Left hindlimb (tissue), 1 donor: ENCODE measurements around the gene CRYZ.
"Not testable (repeated sequence)": the region's sequence is repeated elsewhere in the genome, so short reads cannot be mapped to it uniquely, and the experiment has no call there.

ENCODE experiments used
- DNase-seq: peaks from one replicate; pipeline ENCODE4 v3.0.0-alpha.2; 2018

CRYZ gene

GRCh38 chr1:74732960-74733603 is at the start of gene CRYZ, which contains the start of gene TYW3:
Gene CRYZ (minus strand): TSS chr1:74733050. CDS start chr1:74724821, 8,229 bp downstream.
Gene TYW3 (plus strand): TSS chr1:74733152. CDS start chr1:74733245, 93 bp downstream.
- peak; percentile 95 for DNase-seq

- no peak for DNase-seq
Observed at GRCh38 chr1:74780594-74780993, 47.7 kb upstream of the CRYZ start.

- DNase-seq, result no peak
Observed at GRCh38 chr1:74779750-74780149, 46.9 kb upstream of the CRYZ start.

DNA sequence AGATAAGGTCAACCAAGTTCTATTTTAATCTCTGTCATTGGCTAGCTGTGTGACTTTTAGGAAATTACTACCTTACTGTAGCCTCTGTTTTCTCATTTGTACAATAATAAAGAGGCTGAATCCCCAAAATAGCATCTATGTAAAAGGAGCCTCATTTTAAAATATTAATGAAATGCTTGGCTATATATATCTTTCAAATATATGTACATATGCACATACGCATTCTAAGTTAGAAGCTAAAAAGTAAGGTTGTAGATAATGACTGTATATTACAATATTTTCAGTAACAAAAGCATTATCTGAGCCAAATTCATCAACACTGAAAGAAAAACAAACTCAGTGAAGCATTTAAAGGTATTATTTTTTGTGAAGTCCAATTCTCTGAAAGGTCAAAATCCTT is 44.7 kb upstream of the CRYZ start:
- no peak for DNase-seq

- no peak for DNase-seq
Observed at GRCh38 chr1:74775735-74776134, 42.9 kb upstream of the CRYZ start.

DNA sequence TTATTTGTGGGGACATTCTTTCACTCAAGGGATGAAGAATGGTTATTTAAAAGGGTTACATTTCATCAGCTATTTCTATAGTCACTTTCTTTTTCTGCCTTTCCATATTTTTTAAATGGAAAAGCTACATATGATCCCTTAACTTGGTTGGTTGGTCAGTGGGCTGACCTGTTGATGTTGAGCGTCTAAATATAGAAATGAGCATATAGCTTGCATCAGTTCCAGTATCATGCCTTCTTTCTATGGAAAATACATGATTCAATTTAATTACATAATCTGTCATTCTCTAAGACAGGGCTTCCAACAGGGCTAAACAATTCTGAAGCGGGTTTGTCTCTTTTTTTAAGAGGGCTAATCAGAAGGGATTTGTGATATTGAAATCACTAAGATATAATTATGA is 40.7 kb upstream of the CRYZ start:
- no peak for DNase-seq

DNA sequence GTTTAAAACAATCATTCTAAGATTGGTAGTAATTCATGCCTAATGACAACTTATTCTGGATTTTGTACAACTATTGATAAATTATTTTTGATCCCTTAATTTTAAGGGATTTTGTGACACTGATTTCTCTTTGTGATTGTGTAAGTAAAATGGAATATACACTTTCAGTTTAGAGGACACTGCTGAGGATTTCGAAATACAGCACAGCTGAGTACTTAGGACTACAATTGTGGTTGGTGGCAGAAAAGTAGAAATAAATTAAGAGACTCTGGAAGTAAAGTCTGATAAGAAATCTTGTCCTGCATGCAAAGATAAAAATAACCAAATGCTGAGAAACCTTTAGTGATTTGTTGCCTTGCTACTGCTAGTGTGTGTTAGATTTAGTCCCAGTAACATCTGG is 40.1 kb upstream of the CRYZ start:
- no peak for DNase-seq

DNA sequence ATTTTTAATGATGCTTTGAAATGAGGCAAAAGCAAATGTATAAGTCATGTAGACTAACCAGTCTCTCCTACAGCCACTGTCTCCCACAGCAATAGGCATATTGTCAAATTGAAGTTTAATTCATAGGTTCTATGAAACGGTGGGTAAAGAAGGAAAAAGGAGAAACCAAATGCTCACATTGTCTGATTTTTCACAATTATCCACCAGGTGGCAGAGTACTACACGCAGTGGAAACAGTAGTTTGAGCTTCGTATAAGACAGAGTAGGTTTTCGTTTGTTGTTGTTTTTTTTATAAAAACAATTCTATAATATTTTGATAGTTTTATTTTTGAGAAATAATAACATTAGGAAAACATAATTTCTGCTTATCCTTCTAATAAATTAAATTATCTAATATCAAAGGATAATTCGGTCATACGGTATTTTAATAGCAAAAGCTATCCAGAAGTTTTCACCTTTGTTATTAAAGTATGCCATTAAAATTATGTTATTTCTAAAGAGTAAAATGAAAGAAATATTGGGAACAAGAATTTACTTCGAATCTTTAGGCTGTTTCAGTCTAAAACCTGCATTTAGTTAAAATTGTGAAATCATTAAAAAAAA is 39.2 kb upstream of the CRYZ start:
- no peak for DNase-seq

GRCh38 chr1:74767490-74767889 is 34.6 kb upstream of the CRYZ start:
- DNase-seq, result no peak

DNA sequence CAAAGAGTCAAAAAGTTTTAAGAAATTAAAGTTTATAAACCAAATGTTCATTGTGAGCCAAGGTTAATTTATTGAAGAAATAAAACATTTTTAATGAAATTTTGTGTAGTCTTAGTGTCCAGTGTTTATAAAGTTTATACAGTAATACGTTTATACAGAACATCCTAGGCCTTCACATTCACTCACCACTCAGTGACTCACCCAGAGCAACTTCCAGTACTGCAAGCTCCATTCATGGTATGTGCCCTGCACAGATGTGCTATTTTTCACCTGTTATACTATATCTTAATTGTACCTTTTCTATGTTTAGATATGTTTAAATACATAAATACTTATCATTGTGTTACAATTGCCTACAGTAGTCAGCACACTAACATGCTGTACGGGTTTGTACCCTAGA is 33.7 kb upstream of the CRYZ start:
- no peak for DNase-seq

- DNase-seq, result no peak
Observed at GRCh38 chr1:74763807-74764206, 31.0 kb upstream of the CRYZ start.

GRCh38 chr1:74756650-74757049 is 23.8 kb upstream of the CRYZ start:
- not testable (repeated sequence) for DNase-seq

DNA sequence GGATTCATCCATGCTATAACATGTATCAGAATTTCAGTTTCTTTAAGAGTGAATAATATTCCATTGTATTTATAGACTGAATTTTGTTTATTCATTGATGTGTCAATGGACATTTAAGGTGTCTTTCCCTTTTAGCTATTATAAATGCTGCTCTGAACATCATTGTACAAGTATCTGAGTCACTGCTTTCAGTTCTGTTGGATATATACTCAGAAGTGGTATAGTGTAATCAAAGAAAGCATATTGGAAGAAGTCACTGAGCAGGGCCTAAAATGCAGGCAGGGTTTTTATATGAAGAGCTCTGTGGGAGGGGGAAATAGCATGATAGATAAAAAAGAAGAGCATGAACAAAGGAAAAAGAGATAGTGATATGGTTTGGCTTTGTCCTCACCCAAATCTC is 22.6 kb upstream of the CRYZ start:
- no peak for DNase-seq

DNA sequence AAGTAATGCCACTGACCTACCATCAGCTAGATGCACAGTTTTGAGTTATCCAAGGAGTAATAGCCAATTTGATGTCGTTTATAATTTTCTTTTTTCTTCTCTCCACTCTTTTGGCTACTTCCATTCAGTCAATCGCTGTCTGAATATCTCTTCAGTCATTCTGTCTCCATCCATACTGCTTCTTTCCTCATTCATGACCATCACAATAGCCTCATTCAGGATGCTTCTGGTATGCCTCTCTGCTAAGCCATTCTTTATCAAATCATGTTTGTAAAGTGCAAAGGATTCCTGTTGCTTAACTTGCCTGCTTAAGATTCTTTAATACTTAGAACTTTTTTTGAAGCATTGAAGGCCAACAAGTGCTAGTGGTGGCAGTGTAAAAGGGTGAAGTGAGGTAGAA is 20.3 kb upstream of the CRYZ start:
- no peak for DNase-seq

DNA sequence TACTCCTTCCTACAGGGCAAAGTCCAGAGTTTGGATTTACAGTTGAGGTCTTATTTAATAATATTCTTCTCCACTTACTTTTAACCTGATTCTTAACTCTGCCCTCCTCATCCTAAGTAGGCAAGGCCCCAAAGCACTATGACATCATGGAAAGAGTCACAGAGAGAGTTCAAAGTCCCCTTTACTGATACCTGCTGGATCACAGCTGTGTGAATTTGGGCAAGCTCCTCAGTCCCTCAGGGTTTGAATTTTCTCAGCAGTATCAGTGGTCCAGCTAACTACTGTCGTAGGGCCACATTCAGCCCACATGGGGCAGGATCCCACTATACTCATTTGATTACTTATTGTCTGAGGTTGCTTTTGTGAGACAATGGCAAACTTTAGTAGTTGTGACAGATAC is 16.1 kb upstream of the CRYZ start:
- no peak for DNase-seq

DNA sequence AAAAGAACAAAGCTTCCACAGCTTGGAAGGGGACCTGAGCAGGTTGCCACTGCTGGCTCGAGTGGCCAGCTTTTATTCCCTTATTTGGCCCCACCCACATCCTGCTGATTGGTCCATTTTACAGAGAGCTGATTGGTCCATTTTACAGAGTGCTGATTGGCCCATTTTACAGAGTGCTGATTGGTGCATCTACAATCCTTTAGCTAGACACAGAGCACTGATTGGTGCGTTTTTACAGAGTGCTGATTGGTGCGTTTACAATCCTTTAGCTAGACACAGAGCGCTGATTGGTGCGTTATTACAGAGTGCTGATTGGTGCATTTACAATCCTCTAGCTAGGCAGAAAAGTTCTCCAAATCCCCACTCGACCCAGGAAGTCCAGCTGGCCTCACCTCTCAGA is 12.4 kb upstream of the CRYZ start:
- DNase-seq, result not testable (repeated sequence)

DNA sequence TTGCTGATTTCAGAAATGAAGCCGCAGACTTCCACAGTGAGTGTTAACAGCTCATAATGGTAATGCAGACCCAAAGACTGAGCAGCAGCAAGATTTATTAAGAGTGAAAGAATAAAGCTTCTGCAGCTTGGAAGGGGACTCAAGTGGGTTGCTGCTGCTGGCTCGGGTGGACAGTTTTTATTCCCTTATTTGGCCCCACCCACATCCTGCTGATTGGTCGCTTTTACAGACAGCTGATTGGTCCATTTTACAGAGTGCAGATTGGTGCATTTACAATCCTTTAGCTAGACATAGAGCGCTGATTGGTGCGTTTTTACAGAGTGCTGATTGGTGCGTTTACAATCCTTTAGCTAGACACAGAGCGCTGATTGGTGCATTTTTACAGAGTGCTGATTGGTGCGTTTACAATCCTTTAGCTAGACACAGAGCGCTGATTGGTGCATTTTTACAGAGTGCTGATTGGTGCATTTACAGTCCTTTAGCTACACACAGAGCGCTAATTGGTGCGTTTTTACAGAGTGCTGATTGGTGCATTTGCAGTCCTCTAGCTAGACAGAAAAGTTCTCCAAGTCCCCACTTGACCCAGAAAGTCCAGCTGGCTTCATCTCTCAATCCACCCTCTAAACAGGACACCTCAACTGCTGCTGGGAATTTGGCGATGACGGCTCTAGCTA is 7.6 kb upstream of the CRYZ start:
- DNase-seq, result not testable (repeated sequence)

- DNase-seq, result no peak
Observed at GRCh38 chr1:74737333-74737732, 4.5 kb upstream of the CRYZ start.

DNA sequence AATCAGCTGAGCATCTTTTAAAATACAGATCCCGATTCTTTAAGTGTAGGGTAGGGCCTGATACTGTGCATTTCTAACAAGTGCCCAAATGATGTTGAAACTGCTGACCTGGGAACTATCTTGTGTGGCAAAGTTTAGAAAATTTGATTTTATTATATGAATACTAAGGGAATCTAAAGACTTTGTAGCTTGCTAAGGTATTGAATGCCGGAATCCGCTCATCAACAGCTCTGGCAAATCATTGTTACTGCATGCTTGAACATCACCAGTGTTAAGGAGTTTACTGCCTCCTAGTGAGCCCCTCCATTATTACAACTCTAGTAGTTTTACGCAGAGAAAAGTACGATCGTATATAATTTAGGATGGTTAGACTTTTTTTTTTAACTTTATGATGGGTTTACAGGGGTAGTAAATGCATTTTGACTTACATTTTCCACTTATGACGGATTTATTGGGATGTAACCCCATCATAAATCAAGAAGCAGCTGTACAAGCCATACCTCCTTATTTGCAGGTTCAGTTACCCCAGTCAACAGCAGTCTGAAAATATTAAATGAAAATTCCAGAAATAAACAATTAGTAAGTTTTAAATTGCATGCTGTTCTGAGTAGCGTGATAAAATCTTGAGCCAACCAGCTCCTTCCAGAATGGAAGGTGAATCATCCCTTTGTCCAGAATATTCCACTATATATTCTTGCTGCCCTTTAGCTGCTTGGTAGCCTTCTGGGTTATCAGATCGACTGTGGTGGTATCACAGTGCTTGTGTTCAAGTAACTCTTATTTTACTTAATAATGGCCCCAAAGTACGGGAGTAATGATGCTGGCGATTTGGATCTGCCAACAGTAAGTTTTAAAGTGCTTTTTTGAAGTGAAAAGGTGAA is 994 bp upstream of the CRYZ start:
- DNase-seq, result no peak

GRCh38 chr1:74732071-74732946 is 541 bp downstream of the CRYZ start:
- DNase-seq, result not testable (repeated sequence)

DNA sequence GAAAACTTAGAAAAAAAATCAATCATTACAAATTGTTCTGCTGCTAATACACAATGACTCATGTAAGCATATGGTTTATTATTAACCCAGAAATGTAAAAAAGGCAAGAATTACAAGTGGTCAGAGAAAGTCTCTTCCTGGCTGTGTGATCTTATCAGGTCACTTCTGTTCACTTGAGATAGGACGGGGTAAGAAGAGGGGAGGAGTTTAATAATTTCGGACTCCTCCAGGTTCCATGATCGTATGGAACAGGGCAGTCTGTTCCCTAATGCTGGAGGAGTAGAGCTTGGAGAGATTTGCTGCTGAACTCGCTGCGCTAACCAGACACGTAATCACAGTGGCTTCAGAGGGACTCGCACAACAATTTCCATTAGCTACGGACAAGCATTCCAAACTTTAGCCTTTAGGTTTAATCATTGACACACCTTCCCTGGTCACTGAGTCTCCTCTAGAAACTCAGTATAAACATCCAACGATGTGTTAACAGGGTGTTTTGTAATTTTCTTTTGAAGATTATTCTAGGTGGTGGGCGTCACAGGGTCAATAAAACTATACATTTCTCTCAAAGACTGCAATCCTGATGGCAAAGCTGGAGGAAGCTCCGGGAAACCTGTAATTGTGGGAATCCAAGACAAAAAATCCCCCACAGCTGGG is 1.3 kb downstream of the CRYZ start:
- DNase-seq, result no peak
